ENCODE measurements around the gene MUC5AC.
"Not testable (repeated sequence)": the region's sequence is repeated elsewhere in the genome, so short reads cannot be mapped to it uniquely, and the experiment has no call there.

MUC5AC gene

GRCh38 chr11:1163911-1164735 lies 6.4 kb downstream of the MUC5AC start:
- DNase-seq: no peak

- DNase-seq: not testable (repeated sequence)
These were observed 7.1 kb downstream of the MUC5AC start for GRCh38 chr11:1164779-1165255.

DNA sequence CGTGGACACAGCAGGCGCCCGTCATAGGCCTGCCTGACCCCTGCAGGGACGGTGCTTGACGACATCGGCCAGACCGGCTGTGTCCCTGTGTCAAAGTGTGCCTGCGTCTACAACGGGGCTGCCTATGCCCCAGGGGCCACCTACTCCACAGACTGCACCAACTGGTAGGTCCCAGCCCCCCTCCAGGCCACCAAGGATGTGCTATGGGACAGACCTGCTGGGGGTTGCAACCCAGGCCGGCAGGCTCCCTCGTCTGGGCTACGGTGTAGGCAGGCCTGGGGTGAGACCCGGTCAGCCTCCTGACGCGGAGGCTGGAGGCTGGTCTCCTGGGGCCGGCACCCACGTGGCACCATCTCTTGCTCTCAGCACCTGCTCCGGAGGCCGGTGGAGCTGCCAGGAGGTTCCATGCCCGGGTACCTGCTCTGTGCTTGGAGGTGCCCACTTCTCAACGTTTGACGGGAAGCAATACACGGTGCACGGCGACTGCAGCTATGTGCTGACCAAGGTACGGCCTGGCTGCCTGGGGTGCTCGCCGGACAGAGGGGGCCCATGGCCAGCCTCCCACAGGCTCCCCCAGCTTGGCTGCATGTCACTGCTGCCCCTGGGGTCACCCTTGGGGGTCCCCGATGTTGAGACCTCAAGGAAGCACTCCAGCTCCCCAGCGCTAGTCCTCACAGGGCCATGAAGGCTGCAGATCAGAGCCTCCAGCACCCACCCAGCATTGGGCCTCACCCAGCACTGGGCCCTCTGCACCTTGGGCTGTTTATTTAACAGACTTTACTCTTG lies 7.7 kb downstream of the MUC5AC start:
- DNase-seq: no peak

DNA sequence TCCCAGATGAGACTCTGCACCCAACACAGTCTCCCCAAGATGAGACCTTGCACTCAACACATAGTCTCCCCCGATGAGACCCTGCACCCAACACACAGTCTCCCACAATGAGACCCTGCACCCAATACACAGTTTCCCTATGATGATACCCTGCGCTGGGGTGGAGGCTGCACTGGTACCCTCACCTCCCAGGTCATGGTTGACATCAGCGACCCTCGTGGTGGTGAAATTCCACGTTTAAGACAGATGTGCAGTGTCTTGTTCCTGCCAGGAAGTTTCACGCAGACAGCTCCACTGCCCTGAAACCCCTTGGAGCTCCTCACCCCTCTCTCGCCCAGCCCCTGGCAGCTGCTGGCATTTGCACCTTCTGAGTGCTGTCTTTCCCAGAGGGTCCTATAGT lies 9.5 kb downstream of the MUC5AC start:
- no peak for DNase-seq

- DNase-seq: no peak
These were observed 10.0 kb downstream of the MUC5AC start for GRCh38 chr11:1167751-1168231.

- DNase-seq: no peak
These were observed 10.5 kb downstream of the MUC5AC start for GRCh38 chr11:1168256-1168655.

GRCh38 chr11:1168721-1169161 lies 11.0 kb downstream of the MUC5AC start:
- no peak for DNase-seq

- no peak for DNase-seq
These were observed 13.7 kb downstream of the MUC5AC start for GRCh38 chr11:1171223-1171984.

GRCh38 chr11:1171985-1172728 lies 14.4 kb downstream of the MUC5AC start:
- no peak for DNase-seq

- no peak for DNase-seq
These were observed 15.0 kb downstream of the MUC5AC start for GRCh38 chr11:1172729-1173117.

- DNase-seq: not testable (repeated sequence)
These were observed 15.6 kb downstream of the MUC5AC start for GRCh38 chr11:1173396-1173795.

DNA sequence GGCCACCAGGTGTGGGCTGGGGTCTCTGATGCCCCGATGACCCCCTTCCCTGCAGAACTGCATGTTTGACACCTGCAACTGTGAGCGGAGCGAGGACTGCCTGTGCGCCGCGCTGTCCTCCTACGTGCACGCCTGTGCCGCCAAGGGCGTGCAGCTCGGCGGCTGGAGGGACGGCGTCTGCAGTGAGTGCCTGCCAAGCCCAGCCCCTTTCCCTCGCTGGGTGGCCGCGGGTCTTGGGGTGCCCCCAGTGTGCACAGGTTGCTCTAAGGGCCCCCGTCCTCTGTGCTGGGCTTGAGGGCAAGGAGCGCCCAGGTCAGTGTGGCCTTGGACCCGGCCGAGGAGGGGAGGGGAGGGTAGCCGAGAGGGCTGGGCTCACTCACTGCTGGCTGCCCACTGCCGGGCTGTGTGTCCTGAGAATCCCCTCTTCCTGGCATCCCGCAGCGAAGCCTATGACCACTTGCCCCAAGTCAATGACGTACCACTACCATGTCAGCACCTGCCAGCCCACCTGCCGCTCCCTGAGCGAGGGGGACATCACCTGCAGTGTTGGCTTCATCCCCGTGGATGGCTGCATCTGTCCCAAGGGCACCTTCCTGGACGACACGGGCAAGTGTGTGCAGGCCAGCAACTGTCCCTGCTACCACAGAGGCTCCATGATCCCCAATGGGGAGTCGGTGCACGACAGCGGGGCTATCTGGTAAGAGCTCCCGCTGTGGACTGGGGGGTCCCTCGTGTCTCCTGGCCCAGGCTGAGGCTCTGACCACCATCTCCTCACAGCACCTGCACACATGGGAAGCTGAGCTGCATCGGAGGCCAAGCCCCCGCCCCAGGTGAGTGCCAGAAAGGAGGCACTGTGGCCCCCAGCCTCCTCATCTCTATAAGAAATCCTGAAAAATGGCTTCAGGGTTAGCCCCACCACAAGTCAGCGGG lies 17.0 kb downstream of the MUC5AC start:
- DNase-seq: no peak

DNA sequence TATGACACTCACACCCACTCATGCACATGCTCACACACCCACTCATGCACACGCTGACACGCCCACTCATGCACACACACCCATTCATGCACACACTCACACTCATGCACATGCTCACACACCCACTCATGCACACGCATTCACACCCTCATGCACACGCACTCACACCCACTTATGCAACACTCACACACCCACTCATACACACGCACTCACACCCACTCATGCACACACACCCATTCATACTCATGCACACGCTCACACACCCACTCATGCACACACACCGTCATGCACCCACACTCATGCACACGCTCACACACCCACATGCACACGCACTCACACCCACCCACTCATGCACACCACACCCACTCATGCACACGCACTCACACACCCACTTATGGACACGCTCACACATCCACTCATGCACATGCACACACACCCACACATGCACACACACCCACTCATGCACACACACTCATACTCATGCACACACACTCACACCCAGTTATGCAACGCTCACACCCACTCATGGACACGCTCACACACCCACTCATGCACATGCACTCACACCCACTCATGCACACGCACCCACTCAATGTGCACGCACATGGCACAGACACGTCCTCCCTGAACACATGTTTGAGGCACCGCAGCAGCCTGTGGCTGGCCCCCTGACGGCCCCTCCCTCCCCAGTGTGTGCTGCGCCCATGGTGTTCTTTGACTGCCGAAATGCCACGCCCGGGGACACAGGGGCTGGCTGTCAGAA lies 17.9 kb downstream of the MUC5AC start:
- DNase-seq: no peak

- DNase-seq: no peak
These were observed 18.7 kb downstream of the MUC5AC start for GRCh38 chr11:1176224-1177019.

DNA sequence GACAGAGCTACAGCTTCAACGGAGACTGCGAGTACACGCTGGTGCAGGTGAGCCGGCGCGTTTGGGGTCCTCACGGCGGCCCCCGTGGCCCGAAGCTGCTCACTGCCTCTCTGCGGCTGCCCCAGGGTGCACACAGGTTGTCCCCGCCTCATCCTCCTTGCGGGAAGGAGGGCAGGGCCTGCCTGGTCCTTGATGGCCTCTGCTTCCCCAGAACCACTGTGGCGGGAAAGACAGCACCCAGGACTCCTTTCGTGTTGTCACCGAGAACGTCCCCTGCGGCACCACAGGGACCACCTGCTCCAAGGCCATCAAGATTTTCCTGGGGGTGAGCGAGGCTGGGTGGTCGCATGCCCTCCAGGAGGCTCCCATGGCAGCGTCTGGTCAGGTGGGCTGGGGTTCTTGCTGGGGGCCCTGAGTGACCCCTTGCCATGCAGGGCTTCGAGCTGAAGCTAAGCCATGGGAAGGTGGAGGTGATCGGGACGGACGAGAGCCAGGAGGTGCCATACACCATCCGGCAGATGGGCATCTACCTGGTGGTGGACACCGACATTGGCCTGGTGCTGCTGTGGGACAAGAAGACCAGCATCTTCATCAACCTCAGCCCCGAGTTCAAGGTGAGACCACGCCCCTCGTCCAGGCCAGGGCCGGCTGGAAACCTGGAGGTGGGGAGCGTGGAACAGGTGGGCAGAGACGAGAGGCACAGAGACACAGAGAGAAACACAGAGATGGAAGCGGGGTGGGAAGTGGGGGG lies 19.4 kb downstream of the MUC5AC start:
- DNase-seq: no peak

DNA sequence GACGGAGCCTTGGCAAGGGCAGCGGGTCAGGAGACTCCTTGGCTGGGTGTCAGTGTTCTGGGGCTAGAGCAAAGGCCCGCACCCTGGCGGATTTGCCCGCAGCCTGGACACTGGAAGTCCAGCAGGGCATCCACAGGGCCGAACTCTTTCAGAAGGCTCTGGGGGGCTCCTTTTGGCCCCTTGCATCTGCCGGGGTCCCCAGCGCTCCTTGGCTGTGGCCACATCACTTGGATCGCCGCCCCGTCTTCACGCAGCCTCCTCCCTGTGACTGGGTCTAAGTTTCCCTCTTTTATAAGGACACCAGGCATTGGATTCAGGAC lies 20.0 kb downstream of the MUC5AC start:
- no peak for DNase-seq

DNA sequence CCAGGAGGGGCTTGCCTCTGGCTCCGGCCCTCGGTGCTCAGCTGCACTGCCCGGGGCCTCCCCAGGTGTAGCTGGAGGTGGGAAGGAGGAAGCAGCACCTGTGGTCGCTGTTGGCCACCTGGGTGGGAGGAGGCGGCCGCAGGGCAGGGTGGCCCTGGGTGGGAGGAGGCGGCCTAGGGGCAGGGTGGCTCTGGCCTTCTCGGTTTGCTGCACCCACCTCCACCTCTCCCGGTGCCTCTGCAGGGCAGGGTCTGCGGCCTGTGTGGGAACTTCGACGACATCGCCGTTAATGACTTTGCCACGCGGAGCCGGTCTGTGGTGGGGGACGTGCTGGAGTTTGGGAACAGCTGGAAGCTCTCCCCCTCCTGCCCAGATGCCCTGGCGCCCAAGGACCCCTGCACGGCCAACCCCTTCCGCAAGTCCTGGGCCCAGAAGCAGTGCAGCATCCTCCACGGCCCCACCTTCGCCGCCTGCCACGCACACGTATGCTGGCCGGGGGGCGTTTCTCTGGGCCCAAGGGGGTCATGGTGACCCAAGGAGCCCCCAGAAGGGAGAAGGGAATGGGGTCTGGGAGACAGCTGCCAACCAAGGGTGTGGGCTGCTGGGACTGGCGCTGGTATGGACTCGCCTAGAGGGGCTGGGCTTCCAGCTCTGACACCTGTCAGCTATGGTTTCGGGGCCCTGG lies 20.6 kb downstream of the MUC5AC start:
- DNase-seq: no peak

DNA sequence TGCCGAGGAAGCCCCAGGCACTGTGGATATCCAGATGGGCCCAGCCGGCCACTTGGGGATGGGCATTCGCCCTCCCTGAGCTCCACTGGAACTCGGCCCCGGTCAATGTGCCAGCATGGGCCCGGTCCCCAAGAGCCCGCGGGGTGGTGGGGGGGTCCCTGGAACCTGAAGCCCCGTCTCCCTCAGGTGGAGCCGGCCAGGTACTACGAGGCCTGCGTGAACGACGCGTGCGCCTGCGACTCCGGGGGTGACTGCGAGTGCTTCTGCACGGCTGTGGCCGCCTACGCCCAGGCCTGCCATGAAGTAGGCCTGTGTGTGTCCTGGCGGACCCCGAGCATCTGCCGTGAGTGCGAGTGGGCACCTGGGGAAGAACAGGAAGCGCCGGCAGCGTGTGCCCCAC lies 21.2 kb downstream of the MUC5AC start:
- no peak for DNase-seq
